ACHN (cell line): ENCODE results near the gene TRIM47.
"Not testable (repeated sequence)": the region's sequence is repeated elsewhere in the genome, so short reads cannot be mapped to it uniquely, and the experiment has no call there.

Source experiments
- DNase-seq: peaks from one replicate; pipeline ENCODE4 v3.0.0-alpha.2; 2015
- in situ Hi-C: cut with HindIII; loops from 2 replicates; pipeline ENCODE4 v1.10.0; 2017; ENCODE audit warnings: low sequenced_read_pairs, low pct_ligation_motif_present, low pct_unique_long_range_greater_than_20kb

Gene TRIM47

DNA sequence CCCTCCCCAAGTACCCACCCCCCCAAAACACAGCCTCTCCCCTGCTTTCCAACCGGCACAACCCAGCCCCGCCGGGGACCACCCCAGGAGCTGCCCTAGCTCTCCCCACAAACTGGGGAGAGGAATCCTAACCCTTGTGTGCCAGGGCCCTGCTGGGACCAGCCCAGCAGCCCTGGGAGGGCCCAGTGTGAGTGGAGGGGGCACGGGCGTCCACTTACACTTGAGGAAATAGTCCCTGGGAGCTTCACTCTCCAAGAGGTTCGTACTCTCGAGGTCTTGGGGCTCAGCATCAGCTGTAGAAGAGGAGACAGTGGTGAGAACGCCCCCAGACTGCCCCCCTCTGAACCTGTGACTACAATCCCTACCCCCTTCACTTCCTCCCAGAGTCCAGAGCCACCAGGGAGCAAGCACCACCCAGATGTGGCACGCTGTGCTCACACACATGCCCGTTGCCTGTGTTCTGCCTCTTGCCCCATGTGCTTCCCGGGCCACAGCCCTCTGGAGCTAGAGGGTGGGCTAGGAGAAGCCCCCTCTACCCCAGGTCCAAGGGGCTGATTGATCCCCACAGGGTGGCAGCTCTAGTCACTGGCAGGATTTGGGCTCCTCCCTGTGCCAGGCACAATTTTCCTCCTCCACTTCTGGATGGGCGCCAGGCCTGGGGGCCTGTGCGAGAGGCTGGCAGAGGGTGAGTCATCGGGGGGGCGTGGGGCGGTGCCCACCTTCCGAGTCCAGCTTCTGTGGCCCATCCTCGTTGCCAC, 3.0 kb downstream of the TRIM47 start:
- in situ Hi-C loops = no loop called here
- no peak for DNase-seq

- in situ Hi-C loops = no loop called here
- DNase-seq = no peak
These were observed 3.8 kb downstream of the TRIM47 start for GRCh38 chr17:75874323-75875181.

GRCh38 chr17:75873587-75874322, 4.6 kb downstream of the TRIM47 start:
- DNase-seq = no peak
- in situ Hi-C loops = no loop called here

GRCh38 chr17:75872434-75873351, 5.7 kb downstream of the TRIM47 start:
- in situ Hi-C loops = no loop called here
- DNase-seq = no peak

DNA sequence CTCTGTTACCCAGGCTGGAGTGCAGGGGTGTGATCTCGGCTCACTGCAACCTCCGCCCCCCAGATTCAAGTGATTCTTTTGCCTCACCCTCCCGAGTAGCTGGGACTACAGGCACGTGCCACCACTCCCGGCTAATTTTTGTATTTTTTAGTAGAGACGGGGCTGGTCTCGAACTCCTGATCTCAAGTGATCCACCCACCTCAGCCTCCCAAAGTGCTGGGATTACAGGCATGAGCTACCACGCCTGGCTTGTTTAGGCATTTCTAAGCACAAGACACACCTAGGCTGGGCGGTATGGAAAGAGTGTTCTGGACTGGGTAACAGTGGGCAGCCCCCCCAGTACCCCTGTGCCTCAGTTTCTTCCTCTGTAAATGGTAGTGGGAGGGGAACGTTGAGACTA, 8.2 kb downstream of the TRIM47 start:
- in situ Hi-C loops, DNase-seq: not testable (repeated sequence)

GRCh38 chr17:75869282-75870141, 8.9 kb downstream of the TRIM47 start:
- no peak for DNase-seq
- in situ Hi-C loops = no loop called here

DNA sequence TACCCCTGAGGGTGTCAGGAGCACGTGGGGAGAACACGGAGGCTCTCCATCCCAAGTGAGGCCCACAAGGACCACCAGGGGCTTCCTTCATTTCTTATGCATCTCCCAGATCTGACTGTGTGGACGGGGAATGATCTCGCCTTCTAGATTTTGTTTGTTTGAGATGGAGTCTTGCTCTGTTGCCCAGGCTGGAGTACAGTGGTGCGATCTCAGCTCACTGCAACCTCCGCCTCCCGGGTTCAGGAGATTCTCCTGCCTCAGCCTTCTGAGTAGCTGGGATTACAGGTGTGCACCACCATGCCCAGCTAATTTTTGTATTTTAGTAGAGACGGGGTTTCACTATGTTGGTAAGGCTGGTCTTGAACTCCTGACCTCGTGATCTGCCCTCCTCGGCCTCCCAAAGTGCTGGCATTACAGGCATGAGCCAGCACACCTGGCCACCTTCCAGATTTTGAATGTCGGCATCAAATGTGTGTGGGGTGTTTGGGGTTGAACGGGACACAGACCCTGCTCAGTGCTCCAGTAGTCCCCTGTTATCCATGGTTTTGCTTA, 9.6 kb downstream of the TRIM47 start:
- DNase-seq, in situ Hi-C loops: not testable (repeated sequence)

DNA sequence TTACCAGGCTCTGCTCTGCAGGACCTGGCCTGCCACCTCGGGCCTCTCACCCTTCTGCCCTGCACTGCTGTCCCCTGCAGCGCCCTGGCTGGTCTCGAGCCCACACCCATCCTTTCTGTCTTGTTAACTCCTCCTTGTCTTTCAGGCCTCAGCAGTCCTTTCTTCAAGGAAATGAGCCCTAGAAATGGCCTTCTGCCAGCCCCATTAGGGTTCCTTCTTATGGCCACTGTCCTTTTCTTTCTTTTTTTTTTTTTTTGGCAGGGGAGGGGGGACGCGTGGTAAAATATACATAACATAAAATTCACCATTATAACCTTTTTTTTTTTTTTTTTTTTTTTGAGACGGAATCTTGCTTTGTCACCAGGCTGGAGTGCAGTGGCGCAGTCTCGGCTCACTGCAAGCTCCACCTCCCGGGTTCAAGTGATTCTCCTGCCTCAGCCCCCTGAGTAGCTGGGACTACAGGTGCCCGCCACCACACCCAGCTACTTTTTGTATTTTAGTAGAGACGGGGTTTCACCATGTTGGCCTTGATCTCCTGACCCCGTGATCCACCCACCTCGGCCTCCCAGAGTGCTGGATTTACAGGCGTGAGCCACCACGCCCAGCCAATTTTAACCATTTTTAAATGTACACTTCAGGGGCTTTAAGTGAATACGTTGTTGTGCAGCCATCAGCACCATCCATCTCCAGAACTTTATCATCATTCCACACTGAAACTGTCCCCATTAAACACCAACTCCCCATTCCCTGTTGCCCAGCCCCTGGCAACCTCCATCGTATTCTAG, 12.8 kb downstream of the TRIM47 start:
- DNase-seq = not testable (repeated sequence)

DNA sequence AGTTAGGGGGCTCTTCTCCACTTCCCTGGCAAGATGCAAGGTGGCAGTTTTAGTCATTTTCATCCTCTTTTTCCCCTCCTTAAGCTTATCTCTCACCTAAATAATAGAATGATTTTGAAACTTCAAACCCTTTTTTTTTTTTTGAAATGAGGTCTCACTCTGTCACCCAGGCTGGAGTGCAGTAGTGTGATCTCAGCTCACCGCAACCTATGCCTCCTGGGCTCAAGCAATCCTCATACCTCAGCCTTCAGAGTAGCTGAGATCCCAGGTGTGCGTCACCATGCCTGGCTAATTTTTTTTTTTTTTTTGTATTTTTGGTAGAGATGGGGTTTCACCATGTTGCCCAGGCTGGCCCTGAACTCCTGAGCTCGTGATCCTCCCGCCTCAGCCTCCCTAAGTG, 13.5 kb downstream of the TRIM47 start:
- DNase-seq, in situ Hi-C loops: not testable (repeated sequence)

More for the DNA sequence above, 12.8 kb downstream of the TRIM47 start:
- in situ Hi-C loops = not testable (repeated sequence)

- in situ Hi-C loops = no loop called here
- no peak for DNase-seq
These were observed 13.9 kb downstream of the TRIM47 start for GRCh38 chr17:75864448-75864871.

GRCh38 chr17:75861927-75862317, 16.5 kb downstream of the TRIM47 start:
- DNase-seq = no peak
- in situ Hi-C loops = no loop called here

GRCh38 chr17:75859358-75859757, 19.0 kb downstream of the TRIM47 start:
- DNase-seq, in situ Hi-C loops: not testable (repeated sequence)

DNA sequence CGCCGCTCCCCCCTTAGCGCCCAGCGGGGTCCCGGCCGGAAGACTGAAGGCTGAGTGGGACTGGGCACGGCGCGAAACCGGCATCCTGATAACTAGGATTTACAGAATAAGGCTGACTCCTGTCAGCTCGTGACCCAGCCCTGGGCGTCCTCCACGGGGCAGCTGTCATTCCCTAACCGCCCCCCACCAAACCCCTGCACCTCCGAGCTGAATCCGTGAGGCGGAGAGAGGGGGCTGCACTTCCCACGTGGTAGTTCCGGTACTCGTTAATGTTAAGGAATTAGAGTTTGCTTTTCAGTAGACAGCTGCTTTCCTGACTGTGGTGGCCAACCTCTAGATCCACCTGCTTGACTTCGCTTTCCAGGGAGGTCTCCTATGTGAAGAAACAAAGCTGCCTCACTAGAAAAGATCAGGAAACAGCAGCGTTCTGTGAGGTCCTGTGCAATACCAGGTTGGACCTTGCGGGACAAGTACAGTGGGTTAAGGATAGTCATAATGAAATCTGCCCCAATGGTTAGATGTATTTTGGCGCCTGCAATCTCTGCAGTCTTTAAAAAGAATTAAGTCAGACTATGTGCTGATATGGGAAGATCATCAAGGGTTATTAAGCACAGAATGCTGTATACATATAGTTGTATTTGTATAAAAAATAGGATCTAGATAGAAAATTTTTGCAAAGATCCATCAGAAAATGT, 22.2 kb downstream of the TRIM47 start:
- in situ Hi-C loops = no loop called here
- DNase-seq = peak; percentile 50

DNA sequence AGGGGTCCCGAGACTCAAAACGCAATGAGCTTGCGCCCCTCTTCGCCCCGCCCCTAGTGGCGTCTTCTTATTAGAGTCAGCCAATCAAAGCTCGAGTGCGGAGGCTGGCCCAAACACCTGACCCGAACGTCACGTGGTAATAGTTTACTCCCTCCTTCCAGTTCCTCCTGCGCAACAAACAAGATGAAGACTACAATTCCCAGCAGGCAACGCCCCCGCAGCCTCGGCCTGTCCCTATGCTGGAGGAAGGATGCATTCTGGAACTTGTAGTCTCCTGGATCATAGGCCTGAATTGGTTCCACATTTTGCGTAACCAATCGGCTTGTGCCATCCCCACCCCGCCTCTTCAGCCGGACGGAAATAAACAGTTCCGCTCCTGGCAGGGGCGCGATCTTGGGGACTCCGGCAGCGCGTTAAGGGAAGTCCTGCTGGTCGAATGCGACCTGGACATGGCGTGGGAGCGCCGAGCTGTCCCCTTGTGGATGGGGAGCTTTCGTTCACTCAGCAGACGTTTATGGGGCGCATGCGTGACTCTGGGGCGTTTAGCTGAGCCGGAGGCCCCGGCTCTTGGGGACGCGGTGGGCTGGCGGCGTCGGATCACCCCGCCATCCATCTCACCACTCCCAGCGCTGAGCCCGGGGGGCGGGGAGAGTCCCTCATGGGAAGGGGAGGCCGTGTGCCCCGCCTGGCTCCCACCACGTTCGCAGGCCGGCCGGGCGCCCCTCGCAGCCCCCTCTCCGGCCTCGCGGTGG, 22.9 kb downstream of the TRIM47 start, which contains the start of gene WBP2:
Gene WBP2, minus strand, starts transcription at position 26 of the 752 bp plus-strand sequence. CDS start 38 bp downstream, outside the sequence.
- in situ Hi-C loops = no loop called here
- DNase-seq = peak; percentile 100

GRCh38 chr17:75854881-75855309, 23.5 kb downstream of the TRIM47 start:
- DNase-seq = no peak
- in situ Hi-C loops = no loop called here
